H9 (cell line): Measurements from ENCODE around the gene PCNX4. TPM values are rescaled to one million over a fixed set of nuclear protein-coding genes. Genes with fewer than 3 reads are reported as not detected.

Source experiments
- DNase-seq: peaks from one replicate; pipeline ENCODE4 v3.0.0-alpha.2; 2017
- H2AFZ ChIP-seq: one replicate; pipeline ENCODE4 v1.6.1; 2013; ENCODE audit warnings: mild to moderate bottlenecking, low read length, control low read depth, moderate library complexity
- H2AK5ac ChIP-seq: 2 replicates; pipeline ENCODE4 v1.6.1; 2013; ENCODE audit warnings: low read length, control low read depth, mixed read lengths; ENCODE audit not compliant: insufficient read length
- H2BK120ac ChIP-seq: one replicate; pipeline ENCODE4 v1.6.1; 2013; ENCODE audit warnings: low read depth, mild to moderate bottlenecking, low read length, control low read depth, inconsistent platforms; ENCODE audit not compliant: poor library complexity, severe bottlenecking
- H2BK12ac ChIP-seq: 2 replicates; pipeline ENCODE4 v1.6.1; 2013; ENCODE audit warnings: low read length, control low read depth, mixed read lengths, low read depth; ENCODE audit not compliant: insufficient read length
- H2BK15ac ChIP-seq: 2 replicates; pipeline ENCODE4 v1.6.1; 2013; ENCODE audit warnings: low read depth, low read length, control low read depth
- H2BK20ac ChIP-seq: one replicate; pipeline ENCODE4 v1.6.1; 2013; ENCODE audit warnings: low read depth, mild to moderate bottlenecking, low read length, control low read depth, inconsistent platforms; ENCODE audit not compliant: poor library complexity, severe bottlenecking
- H2BK5ac ChIP-seq: 2 replicates; pipeline ENCODE4 v1.6.1; 2013; ENCODE audit warnings: low read length, control low read depth, mixed read lengths; ENCODE audit not compliant: insufficient read length
- H3K14ac ChIP-seq: 2 replicates; pipeline ENCODE4 v1.6.1; 2013; ENCODE audit warnings: low read length, control low read depth; ENCODE audit not compliant: insufficient read depth
- H3K18ac ChIP-seq: 2 replicates; pipeline ENCODE4 v1.6.1; 2013; ENCODE audit warnings: low read depth, mild to moderate bottlenecking, mixed read lengths, low read length, control low read depth; ENCODE audit not compliant: insufficient read length
- H3K23ac ChIP-seq: 2 replicates; pipeline ENCODE4 v1.6.1; 2013; ENCODE audit warnings: low read length, control low read depth, mixed read lengths, low read depth; ENCODE audit not compliant: insufficient read length
- H3K23me2 ChIP-seq: 2 replicates; pipeline ENCODE4 v1.6.1; 2013; ENCODE audit warnings: low read depth, mild to moderate bottlenecking, mixed read lengths, low read length, control low read depth; ENCODE audit not compliant: insufficient read length, poor library complexity, severe bottlenecking
- H3K27ac ChIP-seq: 2 replicates; pipeline ENCODE4 v1.5.1; 2013; ENCODE audit warnings: low read length, control low read depth, mixed read lengths, low read depth; ENCODE audit not compliant: insufficient read length
- H3K27me3 ChIP-seq: 2 replicates; pipeline ENCODE4 v1.6.1; 2013; ENCODE audit warnings: low read length, control low read depth, inconsistent platforms; ENCODE audit not compliant: insufficient read depth
- H3K4ac ChIP-seq: 2 replicates; pipeline ENCODE4 v1.6.1; 2013; ENCODE audit warnings: low read depth, mild to moderate bottlenecking, control low read depth, inconsistent platforms, low read length, moderate library complexity
- H3K4me1 ChIP-seq: 2 replicates; pipeline ENCODE4 v1.6.1; 2013; ENCODE audit warnings: low read length, control low read depth, inconsistent platforms; ENCODE audit not compliant: insufficient read depth
- H3K4me2 ChIP-seq: 2 replicates; pipeline ENCODE4 v1.6.1; 2013; ENCODE audit warnings: low read length, control low read depth, mixed read lengths; ENCODE audit not compliant: insufficient read length, insufficient read depth
- H3K56ac ChIP-seq: 2 replicates; pipeline ENCODE4 v1.6.1; 2013; ENCODE audit warnings: low read depth, mild to moderate bottlenecking, mixed read lengths, low read length, control low read depth; ENCODE audit not compliant: insufficient read length
- H3K79me1 ChIP-seq: 2 replicates; pipeline ENCODE4 v1.6.1; 2013; ENCODE audit warnings: low read depth, mild to moderate bottlenecking, moderate library complexity, low read length, control low read depth, inconsistent platforms; ENCODE audit not compliant: insufficient read depth, poor library complexity, severe bottlenecking
- H3K79me2 ChIP-seq: 2 replicates; pipeline ENCODE4 v1.6.1; 2013; ENCODE audit warnings: low read length, control low read depth, inconsistent platforms; ENCODE audit not compliant: insufficient read depth
- H3K9ac ChIP-seq: 2 replicates; pipeline ENCODE4 v1.6.1; 2013; ENCODE audit warnings: low read length, control low read depth, mixed read lengths; ENCODE audit not compliant: insufficient read length; ENCODE audit errors: extremely low read depth
- H3K9me3 ChIP-seq: one replicate; pipeline ENCODE4 v1.6.1; 2013; ENCODE audit warnings: low read depth, low read length, inconsistent platforms; ENCODE audit not compliant: control insufficient read depth
- H3T11ph ChIP-seq: one replicate; pipeline ENCODE4 v1.6.1; 2013; ENCODE audit warnings: mild to moderate bottlenecking, low read length, control low read depth, inconsistent platforms
- H4K20me1 ChIP-seq: one replicate; pipeline ENCODE4 v1.6.1; 2013; ENCODE audit not compliant: control insufficient read depth, insufficient read length, insufficient read depth
- H4K5ac ChIP-seq: 2 replicates; pipeline ENCODE4 v1.6.1; 2013; ENCODE audit warnings: low read depth, mild to moderate bottlenecking, mixed read lengths, low read length, control low read depth; ENCODE audit not compliant: insufficient read length
- H4K8ac ChIP-seq: replicated peaks from 2 replicates; pipeline ENCODE4 v1.6.1; 2013; ENCODE audit warnings: low read length, control low read depth, mixed read lengths, low read depth; ENCODE audit not compliant: insufficient read length
- H4K91ac ChIP-seq: 2 replicates; pipeline ENCODE4 v1.6.1; 2013; ENCODE audit warnings: low read depth, mild to moderate bottlenecking, moderate library complexity, mixed read lengths, low read length, control low read depth; ENCODE audit not compliant: insufficient read length
- H3K27ac Mint-ChIP-seq, 3 experiments: 2 replicates in 2 of 3; 3 replicates in 1 of 3; pipeline ENCODE4 v1.8.0; 2020 to 2021; ENCODE audit warnings: mixed read lengths in 3 of 3, mild to moderate bottlenecking in 1 of 3, moderate library complexity in 1 of 3
- H3K27me3 Mint-ChIP-seq: 2 replicates; pipeline ENCODE4 v1.8.0; 2021; ENCODE audit warnings: low read depth, mild to moderate bottlenecking, moderate library complexity, mixed read lengths
- H3K36me3 Mint-ChIP-seq, 3 experiments: 2 replicates in 2 of 3; 3 replicates in 1 of 3; pipeline ENCODE4 v1.8.0; 2020 to 2021; ENCODE audit warnings: low read depth in 3 of 3, mixed read lengths in 3 of 3; ENCODE audit not compliant: insufficient read depth in 1 of 3
- H3K4me1 Mint-ChIP-seq, 2 experiments: 2 replicates each; pipeline ENCODE4 v1.8.0; 2020; ENCODE audit warnings: mixed read lengths in 2 of 2
- H3K4me3 Mint-ChIP-seq, 2 experiments: 2 replicates in 1 of 2; 3 replicates in 1 of 2; pipeline ENCODE4 v1.8.0; 2020 to 2021; ENCODE audit warnings: mild to moderate bottlenecking in 2 of 2, mixed read lengths in 2 of 2, moderate library complexity in 1 of 2
- H3K9me3 Mint-ChIP-seq, 2 experiments: 2 replicates in 1 of 2; 3 replicates in 1 of 2; pipeline ENCODE4 v1.8.0; 2020; ENCODE audit warnings: mild to moderate bottlenecking in 2 of 2, mixed read lengths in 2 of 2, moderate library complexity in 1 of 2
- CTCF ChIP-seq: fragments of 200-600 bp; sonication (generic); conservative IDR thresholded peaks from 3 replicates; pipeline ENCODE4 v1.8.0; 2021; ENCODE audit warnings: antibody characterized with exemption, mild to moderate bottlenecking
- WGBS: extraction: QIAGEN DNeasy Blood & Tissue Kit; methylation state at CpG from one replicate; pipeline ENCODE4 v1.1.7; 2013; ENCODE audit warnings: missing lambda C conversion rate, low lambda C conversion rate, mixed read lengths; ENCODE audit not compliant: insufficient read length; ENCODE audit errors: extremely low coverage; 5-methylcytosine and 5-hydroxymethylcytosine counted together
- total RNA-seq: library from RNA; stranded (reverse); gene quantifications from 2 replicates; pipeline ENCODE4 v1.2.1, GENCODE V29; 2021

The PCNX4 gene
- total RNA-seq, 1 experiment from 2014 or later, result 40.0 TPM

- H3K23me2 ChIP-seq, result no peaks in the 10 kb centered on the region
- Mint-ChIP-seq H3K4me1 (peaks cover 5 to 12% of the 10 kb centered on the region in 2 experiments; a peak in 3 of 4 replicates), H3K4me3 (peak overlapping the region in 1 of 2 experiments; percentile 38; a peak in 2 of 5 replicates), H3K27ac (no peak overlapping the region), H3K9me3 (no peaks in the 10 kb centered on the region), H3K27me3 (no peaks in the 10 kb centered on the region), H3K36me3 (no peaks in the 10 kb centered on the region)
- H3T11ph ChIP-seq, result no peak overlapping the region
- no peak overlapping the region for H3K4ac ChIP-seq
- no peak for DNase-seq
- H3K79me2 ChIP-seq, result no peaks in the 10 kb centered on the region
- H3K14ac ChIP-seq, result no peak overlapping the region
- H4K20me1 ChIP-seq, result no peaks in the 10 kb centered on the region
- no peak overlapping the region for H2BK120ac ChIP-seq
- H3K79me1 ChIP-seq, result no peaks in the 10 kb centered on the region
- H3K23ac ChIP-seq, result no peak overlapping the region
- no peaks in the 10 kb centered on the region for H3K9me3 ChIP-seq
- H4K5ac ChIP-seq, result no peak overlapping the region
- no peak overlapping the region for H2BK20ac ChIP-seq
- H3K18ac ChIP-seq, result no peak overlapping the region
- no peak overlapping the region for H3K56ac ChIP-seq
- no peak overlapping the region for H3K27ac ChIP-seq
- H2AFZ ChIP-seq, result no peak overlapping the region
- no peaks in the 10 kb centered on the region for H3K4me1 ChIP-seq
- H3K9ac ChIP-seq, result no peak overlapping the region
- TF ChIP-seq CTCF, result peak; percentile 91
- no peak overlapping the region for H4K91ac ChIP-seq
- H3K27me3 ChIP-seq, result no peaks in the 10 kb centered on the region; the same call in 1 of the 2 replicates
- H2BK5ac ChIP-seq, result no peak overlapping the region
- no peak overlapping the region for H2AK5ac ChIP-seq
- no peak overlapping the region for H2BK12ac ChIP-seq
- no CpG with 5 or more reads among the region's 5 CpGs for WGBS
- no peak overlapping the region for H2BK15ac ChIP-seq
- no peak overlapping the region for H4K8ac ChIP-seq
- no peak overlapping the region for H3K4me2 ChIP-seq
Measured at GRCh38 chr14:60184146-60184904, 92.6 kb downstream of the PCNX4 start.
